ENCODE measurements around the gene IQGAP2. TPM values are rescaled to one million over a fixed set of nuclear protein-coding genes. Genes with fewer than 3 reads are reported as not detected.
"Not testable (repeated sequence)": the region's sequence is repeated elsewhere in the genome, so short reads cannot be mapped to it uniquely, and the experiment has no call there.

Gene IQGAP2
- total RNA-seq, 1 donor from 2014 or later = 1.3 TPM

DNA sequence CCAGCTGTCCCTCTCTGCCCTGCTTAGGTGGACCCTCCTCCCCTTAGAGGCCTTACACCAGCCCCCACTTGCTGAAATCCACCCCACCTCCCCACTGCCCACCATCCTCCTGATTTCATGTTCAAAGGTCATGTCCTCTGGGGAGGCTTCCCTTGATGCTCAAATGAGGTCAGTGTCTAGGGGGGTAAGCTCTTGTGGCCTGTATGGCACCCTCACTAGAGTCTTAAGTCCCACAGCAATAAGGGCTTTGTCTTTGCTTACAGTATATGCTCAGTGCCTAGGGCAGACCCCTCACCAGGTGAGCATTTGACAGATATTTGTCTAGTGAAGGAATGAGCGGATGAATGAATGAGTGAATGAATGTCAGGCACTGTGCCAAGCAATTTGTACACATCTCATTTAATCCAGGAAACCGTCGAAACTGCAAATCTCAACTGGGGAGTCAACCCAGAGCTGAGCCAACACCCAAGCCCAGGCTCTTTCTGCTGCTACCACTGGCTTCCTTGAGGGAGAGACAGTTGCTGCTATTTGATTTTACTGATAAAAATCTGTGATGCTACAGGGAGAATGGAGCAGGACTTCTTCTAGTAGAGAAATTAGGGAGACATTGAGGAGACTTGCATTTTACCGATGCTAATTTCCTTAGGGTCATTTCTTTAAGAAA lies 101.9 kb downstream of the IQGAP2 start:
- TF ChIP-seq CTCF (conservative IDR thresholded peaks at IDR 0.05; ENCODE audit: low read depth, low read length) = no peak
- H3K4me3 ChIP-seq (ENCODE audit: low read depth, low read length) = no peak overlapping the region
- DNase-seq (ENCODE audit: low read depth) = no peak

DNA sequence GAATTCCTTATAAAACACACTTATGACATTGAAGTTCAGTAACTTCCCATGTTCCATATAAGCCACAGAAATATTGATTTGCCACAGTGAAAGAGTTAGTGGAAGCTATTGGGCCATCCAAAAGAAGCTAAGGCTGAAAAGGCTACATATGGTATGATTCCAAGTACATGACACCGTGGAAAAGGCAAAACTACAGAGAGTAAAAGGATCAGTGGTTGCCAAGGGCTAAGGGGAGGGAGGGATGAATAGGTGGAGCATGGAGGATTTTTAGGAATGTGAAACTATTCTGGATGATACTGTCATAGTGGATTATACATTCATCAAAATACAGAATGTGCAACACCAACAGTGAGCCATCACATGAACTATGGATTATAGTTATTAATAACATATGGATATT lies 110.4 kb downstream of the IQGAP2 start:
- TF ChIP-seq CTCF (conservative IDR thresholded peaks at IDR 0.05; ENCODE audit: low read depth, low read length) = no peak
- no peak overlapping the region for H3K4me3 ChIP-seq (ENCODE audit: low read depth, low read length)
- DNase-seq (ENCODE audit: low read depth) = no peak

GRCh38 chr5:76514292-76514691 lies 111.2 kb downstream of the IQGAP2 start:
- no peak for DNase-seq (ENCODE audit: low read depth)
- TF ChIP-seq CTCF (conservative IDR thresholded peaks at IDR 0.05; ENCODE audit: low read depth, low read length) = no peak
- no peak overlapping the region for H3K4me3 ChIP-seq (ENCODE audit: low read depth, low read length)

DNA sequence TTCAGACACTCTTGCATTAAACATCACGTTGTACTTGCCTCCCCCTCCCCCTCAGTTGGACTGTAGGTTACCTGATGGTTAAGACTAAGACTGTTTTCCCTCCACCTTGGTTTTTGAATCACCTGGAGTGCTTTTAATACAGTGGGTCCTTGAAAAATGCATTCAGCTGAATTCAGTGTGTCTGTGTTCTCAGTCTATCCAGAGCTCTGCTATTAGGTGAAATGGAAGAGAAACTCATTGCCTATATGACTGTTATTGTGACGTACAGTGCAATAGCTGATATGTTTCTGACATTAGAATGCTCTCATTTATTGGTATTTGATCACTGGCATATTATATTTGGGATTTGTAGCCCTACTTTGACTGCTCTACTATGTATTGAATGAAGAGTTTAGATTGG lies 111.6 kb downstream of the IQGAP2 start:
- DNase-seq (ENCODE audit: low read depth) = no peak
- H3K4me3 ChIP-seq (ENCODE audit: low read depth, low read length) = no peak overlapping the region
- no peak for TF ChIP-seq CTCF (conservative IDR thresholded peaks at IDR 0.05; ENCODE audit: low read depth, low read length)

DNA sequence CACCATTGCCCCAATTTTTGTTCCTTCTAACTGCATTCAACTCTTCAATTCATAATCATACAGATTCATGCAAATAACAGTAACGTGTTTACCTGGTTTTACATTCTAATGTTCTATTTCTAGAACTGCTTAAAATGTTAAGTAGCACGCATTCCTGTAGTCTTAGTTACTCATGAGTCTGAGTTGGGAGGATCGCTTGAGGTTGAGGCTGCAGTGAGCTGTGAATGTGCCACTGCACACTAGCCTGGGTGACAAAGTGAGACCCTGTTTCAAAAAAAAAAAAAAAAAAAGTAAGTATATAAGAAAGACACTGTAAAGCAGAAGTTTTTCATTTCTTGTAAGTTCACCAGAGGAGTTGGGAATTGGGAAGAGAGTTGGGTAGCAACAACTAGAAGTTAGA lies 114.2 kb downstream of the IQGAP2 start:
- no peak for DNase-seq (ENCODE audit: low read depth)
- TF ChIP-seq CTCF (conservative IDR thresholded peaks at IDR 0.05; ENCODE audit: low read depth, low read length) = no peak
- no peak overlapping the region for H3K4me3 ChIP-seq (ENCODE audit: low read depth, low read length)

- not testable (repeated sequence) for DNase-seq (ENCODE audit: low read depth); H3K4me3 ChIP-seq (ENCODE audit: low read depth, low read length)
These were observed 115.2 kb downstream of the IQGAP2 start for GRCh38 chr5:76518246-76518645.

- TF ChIP-seq CTCF (conservative IDR thresholded peaks at IDR 0.05; ENCODE audit: low read depth, low read length) = no peak
- H3K4me3 ChIP-seq (ENCODE audit: low read depth, low read length) = no peak overlapping the region
- no peak for DNase-seq (ENCODE audit: low read depth)
These were observed 118.2 kb downstream of the IQGAP2 start for GRCh38 chr5:76521240-76521758.
